HG02884 (cell line): ENCODE results near the gene TACC2.

Experiments
- ATAC-seq: cut with Tn5 transposase; IDR thresholded peaks from one replicate; pipeline ENCODE4 v1.9.1; 2021; ENCODE audit warnings: mild to moderate bottlenecking, moderate library complexity; ENCODE audit not compliant: unreplicated experiment

The TACC2 gene

GRCh38 chr10:122116331-122116730 is 127.4 kb downstream of the TACC2 start:
- no peak for ATAC-seq

GRCh38 chr10:122117475-122117874 is 128.5 kb downstream of the TACC2 start:
- no peak for ATAC-seq

GRCh38 chr10:122120008-122120744 is 131.2 kb downstream of the TACC2 start:
- ATAC-seq, result no peak

GRCh38 chr10:122121059-122121458 is 132.1 kb downstream of the TACC2 start:
- ATAC-seq, result no peak

- no peak for ATAC-seq
These were observed 133.5 kb downstream of the TACC2 start for GRCh38 chr10:122122493-122122892.

GRCh38 chr10:122123186-122123585 is 134.2 kb downstream of the TACC2 start:
- ATAC-seq, result no peak

GRCh38 chr10:122124342-122124741 is 135.4 kb downstream of the TACC2 start:
- no peak for ATAC-seq

GRCh38 chr10:122124808-122125207 is 135.8 kb downstream of the TACC2 start:
- no peak for ATAC-seq

GRCh38 chr10:122126763-122127659 is 138.0 kb downstream of the TACC2 start:
- no peak for ATAC-seq

GRCh38 chr10:122127943-122128342 is 139.0 kb downstream of the TACC2 start:
- ATAC-seq, result no peak

- no peak for ATAC-seq
These were observed 139.4 kb downstream of the TACC2 start for GRCh38 chr10:122128357-122128756.

- no peak for ATAC-seq
These were observed 141.6 kb downstream of the TACC2 start for GRCh38 chr10:122130474-122131110.

- no peak for ATAC-seq
These were observed 143.4 kb downstream of the TACC2 start for GRCh38 chr10:122132331-122132755.

GRCh38 chr10:122132882-122133565 is 144.1 kb downstream of the TACC2 start:
- no peak for ATAC-seq

- no peak for ATAC-seq
These were observed 146.5 kb downstream of the TACC2 start for GRCh38 chr10:122135251-122136025.

- ATAC-seq, result no peak
These were observed 150.1 kb downstream of the TACC2 start for GRCh38 chr10:122138831-122139625.

GRCh38 chr10:122139627-122140170 is 150.7 kb downstream of the TACC2 start:
- no peak for ATAC-seq

- no peak for ATAC-seq
These were observed 151.5 kb downstream of the TACC2 start for GRCh38 chr10:122140461-122140902.
